COLO829 (cell line): ENCODE measurements around the gene IL1RAPL1.

Experiments used
- DNase-seq: peaks from one replicate; pipeline ENCODE4 v3.0.0; 2012; ENCODE audit warnings: low spot score

The IL1RAPL1 gene

GRCh38 chrX:29792335-29792734, 1205.1 kb downstream of the IL1RAPL1 start:
- no peak for DNase-seq

DNA sequence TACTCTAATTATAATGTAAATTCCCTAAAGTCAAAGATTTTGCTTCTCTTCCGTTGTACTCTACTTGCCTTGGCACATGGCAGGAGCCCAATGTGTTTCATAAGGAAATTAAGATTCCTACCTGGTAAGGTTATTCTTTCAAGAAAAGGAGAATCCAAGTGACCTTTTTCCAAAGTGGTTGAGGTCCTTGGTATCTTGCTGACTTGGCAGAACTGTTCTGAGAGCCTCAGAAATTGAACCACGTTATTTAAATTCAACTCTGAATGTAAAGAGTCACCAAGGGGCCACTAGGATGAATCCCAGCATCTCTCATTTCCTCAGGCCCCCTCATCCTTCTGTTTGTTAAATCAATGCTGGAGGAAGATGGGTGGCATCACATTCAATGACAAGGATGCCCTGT, 1209.9 kb downstream of the IL1RAPL1 start:
- DNase-seq, result no peak

- DNase-seq, result no peak
Measured at GRCh38 chrX:29798469-29798868, 1211.2 kb downstream of the IL1RAPL1 start.

DNA sequence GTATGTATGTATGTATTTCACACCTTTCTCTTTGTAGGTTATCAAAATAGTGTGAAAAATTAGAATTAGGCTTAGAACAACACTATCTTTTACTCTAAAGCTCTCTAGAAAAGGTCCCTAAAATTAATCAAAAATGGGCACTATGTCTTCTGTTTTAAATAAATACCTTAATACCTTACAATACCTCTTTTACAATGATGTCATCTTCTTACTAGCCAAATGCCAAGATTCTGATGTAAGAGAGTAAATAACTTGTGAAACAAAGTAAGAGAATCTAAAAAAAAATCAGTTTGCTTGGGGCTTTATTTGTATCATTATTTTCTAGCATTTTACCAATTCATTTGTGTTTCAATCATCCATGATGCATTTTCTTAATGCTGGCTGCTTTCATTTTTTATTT, 1225.9 kb downstream of the IL1RAPL1 start:
- no peak for DNase-seq

DNA sequence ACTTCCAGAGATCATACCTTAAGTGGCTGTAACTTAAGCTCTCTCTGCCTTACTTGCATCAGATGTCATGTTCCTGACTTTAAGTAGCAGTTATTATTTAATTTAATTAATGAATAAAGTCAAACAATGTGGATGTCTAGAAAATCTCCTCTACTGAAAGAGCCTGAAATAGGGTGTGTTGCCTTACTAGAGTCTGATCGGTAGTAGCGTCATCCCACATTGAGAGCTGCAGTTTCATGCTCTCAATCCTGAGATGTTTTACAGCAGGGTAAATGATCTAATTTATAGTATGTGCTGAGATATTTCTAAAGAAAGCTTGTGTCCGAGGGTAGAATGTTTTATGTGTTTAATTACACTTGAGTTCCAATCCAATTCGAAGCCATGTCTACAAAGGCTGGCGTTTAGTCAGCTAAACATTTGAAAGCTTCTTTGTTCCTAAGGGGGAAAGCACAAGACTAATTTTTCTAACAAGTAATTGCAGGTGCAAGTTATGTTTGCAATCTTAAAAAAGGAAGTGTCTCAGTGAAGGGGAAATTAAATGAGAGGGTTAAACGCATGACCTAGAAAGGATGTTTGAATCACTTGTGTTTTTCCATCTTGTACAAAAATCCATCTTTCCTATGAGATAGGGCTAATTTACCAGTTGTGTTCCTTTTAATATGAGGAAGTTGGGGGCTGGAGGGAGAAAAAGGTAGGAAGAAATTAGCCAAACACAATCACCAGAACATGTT, 1237.1 kb downstream of the IL1RAPL1 start:
- DNase-seq, result no peak

DNA sequence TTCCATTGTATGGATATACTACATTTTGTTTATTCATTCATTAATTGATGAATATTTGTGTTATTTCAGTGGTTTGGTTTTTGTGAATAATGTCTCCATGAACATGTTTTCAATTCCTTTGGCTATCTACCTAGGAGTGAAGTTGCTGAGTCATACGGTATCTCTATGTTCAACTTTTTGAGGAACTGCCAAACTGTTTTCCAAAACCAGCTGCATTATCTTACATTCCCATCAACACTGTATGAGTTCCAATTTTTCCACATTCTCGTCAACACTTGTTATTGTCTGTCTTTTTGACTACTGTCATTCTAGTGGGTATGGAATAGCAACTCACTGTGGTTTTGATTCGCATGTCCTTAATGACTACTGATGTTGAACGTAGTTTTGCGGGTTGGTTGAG, 1239.5 kb downstream of the IL1RAPL1 start:
- DNase-seq, result no peak

DNA sequence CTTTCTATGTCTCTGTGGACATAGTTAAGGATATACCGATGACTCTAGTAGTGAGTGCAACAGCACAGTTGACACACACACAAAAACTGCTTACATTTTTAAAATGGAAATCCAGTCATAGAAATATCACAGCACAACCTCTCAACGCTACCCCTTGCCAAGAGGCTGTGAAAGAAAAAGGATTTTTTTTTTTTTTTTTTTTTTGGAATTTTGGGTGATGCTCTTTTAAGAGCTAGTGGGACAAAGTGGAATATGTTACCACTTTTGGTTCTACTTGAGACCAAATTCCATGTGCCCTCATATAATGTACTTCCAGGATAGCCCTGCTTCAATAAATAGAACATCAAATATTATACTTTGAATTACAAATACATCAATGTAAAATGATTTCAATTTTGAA, 1247.1 kb downstream of the IL1RAPL1 start:
- DNase-seq, result no peak

- DNase-seq, result no peak
Measured at GRCh38 chrX:29834764-29835163, 1247.5 kb downstream of the IL1RAPL1 start.

GRCh38 chrX:29841750-29842149, 1254.5 kb downstream of the IL1RAPL1 start:
- DNase-seq, result no peak

DNA sequence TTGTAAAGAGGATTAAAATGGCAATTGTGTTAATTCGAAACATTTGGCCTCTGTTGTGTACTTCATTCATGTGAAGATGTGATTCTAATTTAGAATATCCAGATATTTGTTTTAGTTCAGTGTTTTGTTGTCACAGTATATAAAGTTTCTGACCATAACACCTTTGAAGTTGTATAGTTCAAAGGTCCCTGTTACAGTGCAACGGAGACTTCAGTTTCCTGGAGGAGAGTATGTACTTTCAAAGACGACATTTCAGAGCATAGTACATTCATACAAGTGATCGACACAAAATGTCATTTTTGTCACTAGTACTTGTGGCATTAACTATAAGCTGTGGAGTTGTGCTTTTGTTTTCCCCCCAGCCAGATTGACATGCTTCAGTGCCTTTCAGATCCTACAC, 1255.3 kb downstream of the IL1RAPL1 start:
- DNase-seq, result no peak

GRCh38 chrX:29851857-29852605, 1264.8 kb downstream of the IL1RAPL1 start:
- no peak for DNase-seq

- DNase-seq, result no peak
Measured at GRCh38 chrX:29852767-29853166, 1265.5 kb downstream of the IL1RAPL1 start.

GRCh38 chrX:29858714-29859113, 1271.5 kb downstream of the IL1RAPL1 start:
- DNase-seq, result no peak

DNA sequence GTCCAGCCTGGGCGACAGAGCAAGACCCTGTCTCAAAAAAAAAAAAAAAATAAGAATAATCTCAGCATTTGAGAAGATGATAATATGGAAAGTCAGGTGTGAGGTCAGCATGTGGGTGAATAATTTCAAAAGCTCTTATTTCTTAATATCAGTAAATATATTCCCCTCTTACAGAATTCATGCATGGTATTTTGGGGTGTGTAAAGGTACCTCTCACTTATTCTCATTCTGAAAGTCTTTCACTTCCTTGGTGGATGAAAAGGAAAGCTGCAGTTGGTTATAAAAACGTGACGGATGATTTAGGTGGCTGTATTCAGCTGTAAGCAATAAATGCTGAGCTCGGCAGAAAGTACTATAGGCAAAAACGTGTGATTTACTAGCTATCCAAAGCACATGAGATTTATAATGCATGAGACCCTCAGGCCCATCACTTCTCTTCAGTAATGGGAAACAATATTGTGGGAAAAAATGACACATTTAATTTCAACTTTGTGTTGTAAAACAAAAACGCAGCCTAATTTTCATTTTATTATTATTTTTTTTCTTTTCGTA, 1275.0 kb downstream of the IL1RAPL1 start:
- no peak for DNase-seq

- DNase-seq, result no peak
Measured at GRCh38 chrX:29867971-29868370, 1280.7 kb downstream of the IL1RAPL1 start.

GRCh38 chrX:29869837-29870236, 1282.6 kb downstream of the IL1RAPL1 start:
- DNase-seq, result no peak

- DNase-seq, result no peak
Measured at GRCh38 chrX:29870608-29871007, 1283.4 kb downstream of the IL1RAPL1 start.

GRCh38 chrX:29872831-29873230, 1285.6 kb downstream of the IL1RAPL1 start:
- peak; percentile 15 for DNase-seq

DNA sequence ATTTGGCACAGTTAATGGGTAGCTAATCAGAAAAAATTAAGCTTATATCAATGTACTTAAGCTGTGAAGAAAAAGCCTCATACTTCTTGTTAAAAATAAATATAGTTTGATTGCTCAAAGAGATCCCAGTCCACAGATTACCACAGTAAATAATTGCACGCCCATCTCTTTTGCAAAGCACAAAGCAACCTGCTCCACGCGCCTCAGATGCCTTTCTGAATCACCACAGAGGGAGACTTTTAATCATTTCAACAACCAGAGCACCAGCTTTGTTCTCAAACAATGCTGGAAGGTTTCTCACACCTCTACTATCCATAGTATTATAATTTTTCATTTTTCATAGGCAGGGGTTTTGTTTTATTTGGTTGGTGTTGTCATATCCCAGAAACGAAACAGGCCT, 1289.5 kb downstream of the IL1RAPL1 start:
- no peak for DNase-seq

DNA sequence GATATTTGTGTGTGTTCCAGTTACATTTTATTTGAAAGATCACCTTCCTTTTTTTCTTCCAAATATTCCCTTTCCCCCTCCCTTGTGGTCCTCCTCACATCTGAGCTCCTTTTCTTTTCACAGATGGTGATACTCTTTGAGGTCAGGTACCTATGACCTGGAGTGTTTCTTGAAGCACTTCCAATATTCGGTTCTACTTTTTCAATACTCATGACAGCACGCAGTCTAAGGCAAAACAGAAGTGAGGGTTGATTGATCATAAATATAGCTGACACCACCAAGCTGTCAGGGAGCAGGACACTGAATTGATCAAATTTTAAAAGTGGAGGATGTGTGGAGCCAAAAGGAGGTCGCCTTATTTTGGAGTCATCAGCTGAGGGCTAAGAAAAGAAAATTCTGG, 1293.7 kb downstream of the IL1RAPL1 start:
- no peak for DNase-seq

- DNase-seq, result no peak
Measured at GRCh38 chrX:29890004-29890403, 1302.8 kb downstream of the IL1RAPL1 start.

GRCh38 chrX:29890646-29891200, 1303.5 kb downstream of the IL1RAPL1 start:
- no peak for DNase-seq

DNA sequence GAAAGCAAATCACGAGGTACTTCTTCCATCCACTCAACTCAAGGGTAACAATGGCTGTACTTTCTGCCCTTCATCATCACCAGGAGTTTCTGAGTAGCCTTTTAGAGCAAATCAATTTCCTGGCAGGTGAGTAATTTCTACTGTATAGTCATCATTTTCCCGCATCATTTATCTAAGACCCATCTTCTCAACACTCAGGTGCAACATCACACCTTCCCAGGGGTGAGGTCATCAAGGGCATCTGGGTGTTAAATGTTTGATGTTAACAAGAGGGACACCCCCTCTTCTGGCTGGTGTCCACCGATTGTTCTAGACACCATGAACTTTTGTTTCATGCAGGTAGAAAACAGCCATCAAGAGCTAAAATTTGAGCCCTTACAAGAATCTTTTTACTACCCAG, 1314.8 kb downstream of the IL1RAPL1 start:
- no peak for DNase-seq
